ENCODE results near the gene NOCT.
A peak's percentile ranks its signal among the peaks of the same experiment; 100 is the strongest.
"Not testable (repeated sequence)": the region's sequence is repeated elsewhere in the genome, so short reads cannot be mapped to it uniquely, and the experiment has no call there.

Gene NOCT

GRCh38 chr4:139009702-139010101 is 5.9 kb upstream of the NOCT start:
- no peak for DNase-seq
- ATAC-seq, result no peak

GRCh38 chr4:139011225-139011950 is 4.2 kb upstream of the NOCT start:
- no peak for DNase-seq
- ATAC-seq, result no peak

GRCh38 chr4:139014371-139015268 is 961 bp upstream of the NOCT start:
- DNase-seq (no peak), ATAC-seq (peak; percentile 8)

- peak; percentile 60 for DNase-seq
- ATAC-seq, result no peak
These were observed 429 bp downstream of the NOCT start for GRCh38 chr4:139015948-139016471.

GRCh38 chr4:139017861-139018260 is 2.3 kb downstream of the NOCT start:
- DNase-seq (no peak), ATAC-seq (no peak)

GRCh38 chr4:139018501-139018900 is 2.9 kb downstream of the NOCT start:
- no peak for ATAC-seq
- no peak for DNase-seq

GRCh38 chr4:139018971-139019758 is 3.6 kb downstream of the NOCT start:
- DNase-seq (no peak), ATAC-seq (no peak)

GRCh38 chr4:139020384-139020783 is 4.8 kb downstream of the NOCT start:
- ATAC-seq, result no peak
- DNase-seq, result no peak

- DNase-seq, ATAC-seq: not testable (repeated sequence)
These were observed 5.5 kb downstream of the NOCT start for GRCh38 chr4:139021071-139021470.

- no peak for DNase-seq
- ATAC-seq, result no peak
These were observed 7.3 kb downstream of the NOCT start for GRCh38 chr4:139022835-139023234.

- ATAC-seq (no peak), DNase-seq (no peak)
These were observed 9.1 kb downstream of the NOCT start for GRCh38 chr4:139024686-139025085.

- DNase-seq, result no peak
- no peak for ATAC-seq
These were observed 10.3 kb downstream of the NOCT start for GRCh38 chr4:139025841-139026240.

GRCh38 chr4:139027776-139028175 is 12.2 kb downstream of the NOCT start:
- ATAC-seq, result no peak
- DNase-seq, result no peak

- ATAC-seq, result no peak
- DNase-seq, result no peak
These were observed 12.6 kb downstream of the NOCT start for GRCh38 chr4:139028191-139028661.

GRCh38 chr4:139029866-139030363 is 14.3 kb downstream of the NOCT start:
- not testable (repeated sequence) for ATAC-seq, DNase-seq

GRCh38 chr4:139030614-139031235 is 15.1 kb downstream of the NOCT start:
- DNase-seq, result peak; percentile 64
- peak; percentile 58 for ATAC-seq

- ATAC-seq (no peak), DNase-seq (no peak)
These were observed 20.1 kb downstream of the NOCT start for GRCh38 chr4:139035650-139036049.

- DNase-seq (no peak), ATAC-seq (no peak)
These were observed 21.3 kb downstream of the NOCT start for GRCh38 chr4:139036885-139037284.

- DNase-seq (no peak), ATAC-seq (no peak)
These were observed 23.4 kb downstream of the NOCT start for GRCh38 chr4:139038874-139039443.

GRCh38 chr4:139042981-139043460 is 27.4 kb downstream of the NOCT start:
- ATAC-seq (no peak), DNase-seq (no peak)

- DNase-seq (no peak), ATAC-seq (no peak)
These were observed 28.7 kb downstream of the NOCT start for GRCh38 chr4:139044291-139044690.
